Smooth muscle cell (in vitro differentiated cells): ENCODE data around the gene ZNF584. TPM values are rescaled to one million over a fixed set of nuclear protein-coding genes. Genes with fewer than 3 reads are reported as not detected.
A peak's percentile ranks its signal among the peaks of the same experiment; 100 is the strongest.

Experiments used
- DNase-seq: peaks from one replicate; lab custom pipeline; 2025; ENCODE audit not compliant: unreplicated experiment; lab: John Stamatoyannopoulos, UW
- H2AFZ ChIP-seq: fragments of 200-600 bp; sonication (generic); 2 replicates; pipeline ENCODE4 v1.6.0; 2016; ENCODE audit warnings: antibody characterized with exemption, low read depth, mild to moderate bottlenecking
- H3F3A ChIP-seq: fragments of 200-600 bp; sonication (generic); 2 replicates; pipeline ENCODE4 v1.6.0; 2017; ENCODE audit warnings: antibody characterized with exemption, low read depth
- H3K27ac ChIP-seq: fragments of 200-600 bp; sonication (generic); 2 replicates; pipeline ENCODE4 v1.5.1; 2016; ENCODE audit warnings: low read depth, mild to moderate bottlenecking
- H3K27me3 ChIP-seq: fragments of 200-600 bp; sonication (generic); 2 replicates; pipeline ENCODE4 v1.6.1; 2016; ENCODE audit warnings: low read depth, mild to moderate bottlenecking
- H3K36me3 ChIP-seq: fragments of 200-600 bp; sonication (generic); 2 replicates; pipeline ENCODE4 v1.5.1; 2016; ENCODE audit warnings: low read depth
- H3K4me1 ChIP-seq: fragments of 200-600 bp; sonication (generic); 2 replicates; pipeline ENCODE4 v1.5.1; 2016; ENCODE audit warnings: low read depth
- H3K4me2 ChIP-seq: fragments of 200-600 bp; sonication (generic); 2 replicates; pipeline ENCODE4 v1.6.0; 2016; ENCODE audit warnings: mild to moderate bottlenecking
- H3K4me3 ChIP-seq: fragments of 200-600 bp; sonication (generic); 2 replicates; pipeline ENCODE4 v1.5.1; 2016; ENCODE audit warnings: mild to moderate bottlenecking
- H3K79me2 ChIP-seq: fragments of 200-600 bp; sonication (generic); 2 replicates; pipeline ENCODE4 v1.6.0; 2016; ENCODE audit warnings: low read depth, mild to moderate bottlenecking
- H3K9ac ChIP-seq: fragments of 200-600 bp; sonication (generic); 2 replicates; pipeline ENCODE4 v1.6.0; 2016; ENCODE audit warnings: low read depth
- H3K9me3 ChIP-seq: fragments of 200-600 bp; sonication (generic); replicated peaks from 2 replicates; pipeline ENCODE4 v1.5.1; 2016; ENCODE audit warnings: low read depth
- H4K20me1 ChIP-seq: fragments of 200-600 bp; sonication (generic); 2 replicates; pipeline ENCODE4 v1.6.0; 2016; ENCODE audit warnings: low read depth
- CTCF ChIP-seq: fragments of 200-600 bp; sonication (generic); IDR thresholded peaks from 2 replicates; pipeline ENCODE4 v1.5.1; 2017; ENCODE audit warnings: borderline replicate concordance, mild to moderate bottlenecking, antibody characterized with exemption; ENCODE audit not compliant: insufficient read depth, poor library complexity, severe bottlenecking
- WGBS: methylation state at CpG from one replicate; pipeline ENCODE4 v1.1.7; 2016; ENCODE audit warnings: low lambda C conversion rate; 5-methylcytosine and 5-hydroxymethylcytosine counted together
- polyA plus RNA-seq: library from polyadenylated mRNA; unstranded; fragments of >200 nt; fragmentation: Nextera tagmentation; extraction: Ambion mirVana; gene quantifications from 2 replicates; pipeline ENCODE4 v1.2.1, GENCODE V29; 2016
- total RNA-seq: library from RNA; depleted of rRNA; stranded (reverse); fragments of >200 nt; gene quantifications from 2 replicates; pipeline ENCODE4 v1.2.3, GENCODE V29; 2014

ZNF584 gene
- total and polyA plus RNA-seq, 2 experiments from 2014 or later, result 5.0 to 12.7 TPM

DNA sequence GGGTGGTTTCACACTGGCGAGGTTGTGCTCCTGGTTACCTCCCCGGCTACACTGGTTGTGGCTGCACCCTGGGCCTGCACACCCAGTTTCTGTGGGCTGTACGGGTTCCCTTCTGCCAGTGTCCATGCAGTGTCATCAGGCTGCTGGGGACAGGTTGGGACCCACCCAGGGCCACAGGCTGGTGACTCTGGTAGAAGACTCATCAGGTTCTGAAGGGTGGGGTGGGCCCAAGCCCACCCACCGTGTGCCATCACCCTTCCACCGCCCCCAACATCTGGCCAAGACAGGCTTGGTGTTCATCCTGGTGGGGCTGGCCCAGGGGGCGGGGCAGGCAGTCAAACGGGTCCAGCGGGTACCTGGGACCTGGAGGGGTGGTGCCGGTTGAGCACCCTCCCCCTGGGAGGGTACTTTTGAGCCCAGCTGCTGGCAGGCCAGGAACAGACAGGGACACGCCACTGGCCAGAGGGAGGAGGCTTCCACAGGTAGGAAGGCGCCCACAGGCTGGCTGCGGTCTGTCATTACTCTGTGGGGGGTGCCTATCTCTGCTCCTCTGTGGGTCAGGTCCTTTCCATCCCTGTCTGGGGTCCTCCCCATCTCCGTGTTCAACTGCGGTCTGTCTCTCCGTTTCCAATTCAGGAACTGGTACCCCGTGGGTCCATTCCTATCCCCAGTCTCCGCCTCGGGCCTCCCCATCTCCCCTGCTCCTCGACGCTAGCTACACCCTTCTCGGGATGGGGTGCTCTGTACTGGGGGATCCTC lies 13.1 kb upstream of the ZNF584 start, which contains the start of gene RNF225:
Gene RNF225, plus strand, starts transcription at position 437 of the 759 bp plus-strand sequence. CDS start 434 bp downstream, outside the sequence.
- no peaks in the 10 kb centered on the region for H3K27me3 ChIP-seq
- 37% methylated on average over 21 of the region's 21 CpGs for WGBS
- no peak for TF ChIP-seq CTCF
- no peaks in the 10 kb centered on the region for H3K36me3 ChIP-seq
- DNase-seq, result no peak
- H4K20me1 ChIP-seq, result peaks cover 46% of the 10 kb centered on the region
- peak within 1 kb of the TSS; percentile 44 for H3K4me3 ChIP-seq
- no peak within 1 kb of the TSS for H2AFZ ChIP-seq
- H3K79me2 ChIP-seq, result peaks cover 15% of the 10 kb centered on the region
- H3K4me2 ChIP-seq, result peak within 1 kb of the TSS; percentile 87
- H3K9ac ChIP-seq, result peak within 1 kb of the TSS; percentile 43
- no peak within 1 kb of the TSS for H3K27ac ChIP-seq
- no peaks in the 10 kb centered on the region for H3K9me3 ChIP-seq
- peaks cover 2% of the 10 kb centered on the region for H3K4me1 ChIP-seq
- peaks cover 4% of the 10 kb centered on the region for H3F3A ChIP-seq

- Histone ChIP-seq H2AFZ (no peak overlapping the region), H3K4me1 (peaks cover 7% of the 10 kb centered on the region), H3K9ac (peak overlapping the region; percentile 43), H4K20me1 (peaks cover 39% of the 10 kb centered on the region), H3K9me3 (no peaks in the 10 kb centered on the region), H3K27ac (no peak overlapping the region), H3K36me3 (no peaks in the 10 kb centered on the region), H3K79me2 (peaks cover 8% of the 10 kb centered on the region), H3K27me3 (no peaks in the 10 kb centered on the region), H3K4me3 (peak overlapping the region; percentile 44), H3F3A (peaks cover 4% of the 10 kb centered on the region), H3K4me2 (peak overlapping the region; percentile 87)
- whole genome bisulfite sequencing, result 9% methylated on average over 28 of the region's 75 CpGs
- no peak for DNase-seq
- TF ChIP-seq CTCF, result no peak
These were observed 12.3 kb upstream of the ZNF584 start for GRCh38 chr19:58395979-58396627.

DNA sequence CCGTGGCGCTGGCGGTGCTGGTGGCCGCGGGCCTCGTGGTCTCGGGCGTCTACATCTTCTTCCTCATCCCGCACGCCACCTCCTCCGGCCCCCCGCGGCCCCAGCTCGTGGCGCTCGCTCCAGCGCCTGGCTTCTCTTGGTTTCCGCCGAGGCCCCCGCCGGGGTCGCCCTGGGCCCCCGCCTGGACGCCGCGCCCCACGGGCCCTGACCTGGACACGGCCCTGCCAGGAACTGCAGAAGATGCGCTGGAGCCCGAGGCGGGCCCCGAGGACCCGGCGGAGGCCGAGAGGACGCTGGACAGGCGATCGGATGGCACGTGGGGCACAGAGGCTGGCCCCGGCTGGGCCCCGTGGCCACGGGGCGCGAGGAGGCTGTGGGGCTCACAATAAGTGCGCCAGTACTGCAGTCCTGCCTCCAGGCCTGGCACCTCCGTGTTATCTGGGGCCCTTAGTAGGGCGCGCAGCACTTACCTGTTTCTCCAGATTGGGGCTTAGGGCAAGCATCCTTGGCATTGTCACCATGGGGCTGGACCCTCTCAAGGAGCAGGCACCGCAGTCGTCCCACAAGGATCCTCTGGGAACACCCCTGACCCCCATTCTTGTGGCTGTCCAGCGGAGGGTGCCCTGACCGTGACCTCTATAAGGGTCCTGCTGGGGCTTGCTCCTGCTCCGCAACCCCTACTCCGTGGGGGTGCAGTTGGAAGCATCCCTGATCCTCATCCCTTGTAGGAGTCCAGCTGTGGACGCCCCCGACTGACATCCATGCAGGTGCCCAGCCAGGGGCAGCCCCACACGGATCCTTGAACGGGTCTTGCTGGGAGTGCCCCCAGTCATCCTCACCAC lies 11.5 kb upstream of the ZNF584 start:
- no peak for TF ChIP-seq CTCF
- DNase-seq, result no peak
- Histone ChIP-seq H3K9ac (no peak overlapping the region), H4K20me1 (peaks cover 31% of the 10 kb centered on the region), H3K27me3 (no peaks in the 10 kb centered on the region), H3F3A (peaks cover 4% of the 10 kb centered on the region), H3K9me3 (no peaks in the 10 kb centered on the region), H3K79me2 (peaks cover 1% of the 10 kb centered on the region), H3K4me1 (peaks cover 8% of the 10 kb centered on the region), H3K36me3 (no peaks in the 10 kb centered on the region), H3K4me3 (no peak overlapping the region), H2AFZ (no peak overlapping the region), H3K4me2 (peak overlapping the region; percentile 48), H3K27ac (no peak overlapping the region)
- WGBS, result 74% methylated on average over 42 of the region's 58 CpGs
